ENCODE measurements around the gene ZBED6. TPM values are rescaled to one million over a fixed set of nuclear protein-coding genes. Genes with fewer than 3 reads are reported as not detected.
A peak's percentile ranks its signal among the peaks of the same experiment; 100 is the strongest.

Gene ZBED6
- total RNA-seq, 1 experiment from 2014 or later = 13.1 TPM

- no peak overlapping the region for H2AFZ ChIP-seq (ENCODE audit: low read length)
- H3K14ac ChIP-seq (ENCODE audit: insufficient read depth, low read length) = no peak overlapping the region
- peak overlapping the region; percentile 86 to 95 for H3K4me3 Mint-ChIP-seq
- peak overlapping the region; percentile 72 for H2BK120ac ChIP-seq (ENCODE audit: low read depth, low read length, poor library complexity, severe bottlenecking)
- no peak overlapping the region for H3K4ac ChIP-seq (ENCODE audit: low read depth, low read length)
- H3K18ac ChIP-seq (ENCODE audit: insufficient read length, low read depth, low read length) = no peak overlapping the region
- H3K27me3 Mint-ChIP-seq (ENCODE audit: low read depth) = no peaks in the 10 kb centered on the region
- no peak for DNase-seq
- H4K20me1 ChIP-seq (ENCODE audit: control insufficient read depth, insufficient read depth, insufficient read length) = no peaks in the 10 kb centered on the region
- peak overlapping the region; percentile 64 for H3K4me2 ChIP-seq (ENCODE audit: insufficient read depth, insufficient read length, low read length)
- H3K4me1 ChIP-seq (ENCODE audit: insufficient read depth, low read length) = no peaks in the 10 kb centered on the region; the same call in 1 of the 2 replicates
- peak overlapping the region; percentile 98 to 100 (median 100); a peak in 6 of 7 replicates for H3K27ac Mint-ChIP-seq
- no peak overlapping the region for H4K8ac ChIP-seq (replicated peaks; ENCODE audit: insufficient read length, low read depth, low read length)
- no peak overlapping the region for H3K23ac ChIP-seq (ENCODE audit: insufficient read length, low read depth, low read length)
- no peak overlapping the region for H4K5ac ChIP-seq (ENCODE audit: insufficient read length, low read depth, low read length)
- peaks cover 35 to 46% of the 10 kb centered on the region in 2 experiments for H3K4me1 Mint-ChIP-seq
- H2BK12ac ChIP-seq (ENCODE audit: insufficient read length, low read depth, low read length) = no peak overlapping the region
- no peak overlapping the region for H2BK20ac ChIP-seq (ENCODE audit: low read depth, low read length, poor library complexity, severe bottlenecking)
- no peak overlapping the region for H2BK15ac ChIP-seq (ENCODE audit: low read depth, low read length)
- TF ChIP-seq CTCF (conservative IDR thresholded peaks at IDR 0.05) = no peak
- H2AK5ac ChIP-seq (ENCODE audit: insufficient read length, low read length) = no peak overlapping the region
- H3K23me2 ChIP-seq (ENCODE audit: insufficient read length, low read depth, low read length, poor library complexity, severe bottlenecking) = no peaks in the 10 kb centered on the region
- H3K79me1 ChIP-seq (ENCODE audit: insufficient read depth, low read depth, low read length, poor library complexity, severe bottlenecking) = no peaks in the 10 kb centered on the region
- H3K56ac ChIP-seq (ENCODE audit: insufficient read length, low read depth, low read length) = no peak overlapping the region
- no peaks in the 10 kb centered on the region for H3K9me3 ChIP-seq (ENCODE audit: control insufficient read depth, low read depth, low read length)
- peaks cover 35 to 37% (median 35%) of the 10 kb centered on the region in 3 experiments for H3K36me3 Mint-ChIP-seq (ENCODE audit: insufficient read depth in 1 of 3, low read depth in 3 of 3)
- peaks cover 13 to 27% of the 10 kb centered on the region in 2 experiments; a peak in 4 of 5 replicates for H3K9me3 Mint-ChIP-seq
- H3K79me2 ChIP-seq (ENCODE audit: insufficient read depth, low read length) = peaks cover 32% of the 10 kb centered on the region
- H3T11ph ChIP-seq (ENCODE audit: low read length) = no peak overlapping the region
- no CpG with 5 or more reads among the region's 19 CpGs for WGBS (ENCODE audit: extremely low coverage, insufficient read length, low lambda C conversion rate)
- H4K91ac ChIP-seq (ENCODE audit: insufficient read length, low read depth, low read length) = no peak overlapping the region
- H3K27ac ChIP-seq (ENCODE audit: insufficient read length, low read depth, low read length) = no peak overlapping the region
- no peak overlapping the region for H2BK5ac ChIP-seq (ENCODE audit: insufficient read length, low read length)
- no peaks in the 10 kb centered on the region for H3K27me3 ChIP-seq (ENCODE audit: insufficient read depth, low read length)
- no peak overlapping the region for H3K9ac ChIP-seq (ENCODE audit: extremely low read depth, insufficient read length, low read length)
Measured at GRCh38 chr1:203794764-203795440, 521 bp upstream of the ZBED6 start.

All from H9 (cell line).